ENCODE data around the gene CPT2.
"Not testable (repeated sequence)": the region's sequence is repeated elsewhere in the genome, so short reads cannot be mapped to it uniquely, and the experiment has no call there.

CPT2 gene

DNA sequence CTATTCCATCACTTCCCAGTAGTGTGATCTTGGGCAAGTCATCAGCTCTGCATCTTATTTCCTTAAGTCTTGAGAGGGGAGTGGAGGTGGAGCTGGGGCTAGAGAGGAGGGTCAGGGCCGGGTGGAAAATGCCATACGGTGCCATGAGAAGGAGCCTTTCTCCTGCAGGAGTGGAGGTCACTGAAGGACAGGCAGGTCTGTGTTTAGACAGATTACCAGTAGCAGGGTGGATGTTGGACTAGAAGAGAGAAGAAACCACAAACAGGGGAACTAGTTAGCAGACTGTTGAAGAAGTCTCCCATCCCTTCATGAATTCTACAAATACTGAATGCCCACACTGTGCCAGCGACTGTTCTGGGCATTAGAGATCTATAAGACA lies 13.9 kb upstream of the CPT2 start:
- no peak for DNase-seq

DNA sequence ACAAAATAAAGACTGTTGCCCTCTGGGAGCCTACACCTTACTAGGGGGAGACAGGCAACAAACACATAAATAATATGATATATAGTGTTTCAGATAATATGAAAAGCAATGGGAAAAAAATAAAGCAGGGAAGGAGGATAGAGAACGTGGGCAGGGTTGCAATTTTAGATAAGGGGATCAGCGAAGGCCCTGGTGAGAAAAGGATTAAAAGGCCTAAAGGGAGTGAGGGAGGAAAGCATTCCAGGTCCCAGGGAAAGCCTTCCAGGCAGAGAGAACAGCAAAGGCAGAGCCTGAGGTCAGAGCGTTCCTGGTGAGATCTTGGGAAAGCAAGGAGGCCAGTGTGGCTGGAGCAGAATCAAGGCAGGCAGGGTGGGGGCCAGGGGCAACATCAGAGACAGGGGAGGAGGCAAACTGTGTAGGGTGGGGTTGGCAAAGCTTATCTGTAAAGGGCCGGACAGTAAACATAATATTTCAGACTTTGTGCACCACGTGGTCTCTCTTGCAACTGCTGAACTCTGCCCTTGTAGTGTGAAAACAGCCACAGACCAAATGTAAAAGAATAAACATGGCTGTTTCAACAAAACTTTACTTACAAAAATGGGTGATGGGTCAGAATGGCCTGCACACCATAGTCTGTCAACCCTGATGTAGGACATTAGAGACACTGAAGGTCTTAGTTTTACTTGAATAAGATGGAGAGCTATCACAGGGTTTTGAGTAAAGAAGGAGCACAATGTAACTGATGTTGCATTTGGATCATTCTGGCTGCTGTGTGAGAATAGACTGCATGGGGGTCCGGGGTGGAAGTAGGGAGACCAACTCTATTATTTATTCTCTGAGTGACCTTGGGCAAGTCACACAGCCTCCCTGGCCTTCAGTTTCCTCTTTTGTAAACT lies 13.3 kb upstream of the CPT2 start:
- DNase-seq = no peak

DNA sequence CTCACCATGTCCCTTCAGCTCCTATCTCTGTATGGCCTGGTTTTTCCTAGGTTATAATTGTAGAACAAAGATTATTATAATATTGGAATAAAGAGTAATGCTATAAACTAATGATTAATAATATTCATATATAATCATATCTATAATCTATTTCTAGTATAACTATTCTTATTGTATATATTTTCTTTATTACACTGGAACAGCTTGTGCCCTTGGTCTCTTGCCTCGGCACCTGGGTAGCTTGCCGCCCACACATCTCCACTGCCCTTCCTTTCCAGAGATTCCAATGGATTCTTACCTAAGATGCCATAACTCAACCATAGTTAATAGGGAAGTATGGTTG lies 10.7 kb upstream of the CPT2 start:
- DNase-seq = not testable (repeated sequence)

DNA sequence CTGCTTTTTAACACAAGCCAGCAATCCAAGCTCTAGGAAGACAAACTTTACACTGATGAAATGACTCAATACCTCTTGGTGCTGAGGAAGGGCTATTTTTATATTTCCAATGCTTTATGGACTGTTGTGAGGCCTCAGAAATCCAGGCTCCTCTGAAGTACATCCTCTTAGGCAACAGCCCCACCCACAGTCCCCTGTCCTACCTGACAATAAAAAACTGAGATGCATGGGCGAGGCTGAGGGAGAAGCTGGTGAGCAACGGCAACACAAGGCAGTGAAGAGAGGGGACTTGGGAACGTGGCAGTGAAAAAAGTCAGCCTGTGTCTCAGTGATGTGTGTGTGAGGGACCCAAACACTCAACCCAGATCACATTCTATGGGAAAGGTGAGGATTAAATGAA lies 10.1 kb upstream of the CPT2 start:
- DNase-seq = no peak

DNA sequence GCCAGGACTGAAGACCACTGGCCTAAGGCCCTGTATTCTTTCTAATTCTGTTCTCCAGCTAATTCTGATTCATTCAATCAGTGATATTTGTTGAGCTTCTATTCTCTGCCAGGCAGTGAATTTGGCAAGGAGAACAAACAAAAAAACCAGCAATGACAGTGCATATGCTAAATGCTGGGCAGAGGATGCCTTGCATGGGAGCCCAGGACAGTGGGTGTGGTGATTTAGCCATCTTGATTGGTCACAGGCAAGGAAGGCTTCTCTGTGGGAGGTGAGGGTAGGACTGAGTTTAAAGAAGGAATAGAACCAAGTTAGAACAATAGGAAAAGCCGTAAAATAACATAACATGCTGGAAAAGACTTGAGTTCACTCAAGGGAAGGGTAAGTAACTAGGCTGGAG lies 9.2 kb upstream of the CPT2 start:
- DNase-seq = no peak

DNA sequence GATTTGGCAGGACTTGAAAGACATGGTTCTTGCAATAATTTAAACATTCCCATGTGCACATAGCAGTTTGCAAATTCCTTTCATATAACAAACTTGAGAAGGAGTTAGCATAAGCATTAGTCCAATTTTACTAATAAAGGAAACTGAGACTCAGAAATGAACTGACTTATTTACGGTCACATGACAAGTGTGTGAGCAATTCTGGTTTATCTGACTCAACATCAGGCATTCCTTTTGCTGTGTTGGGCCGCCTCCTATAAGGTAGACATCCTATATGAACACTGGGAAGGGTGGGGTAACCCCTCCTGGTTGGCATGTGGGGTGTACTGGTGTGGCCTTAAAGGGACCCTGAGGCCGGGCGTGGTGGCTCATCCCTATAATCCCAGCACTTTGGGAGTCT lies 8.5 kb upstream of the CPT2 start:
- DNase-seq = no peak

DNA sequence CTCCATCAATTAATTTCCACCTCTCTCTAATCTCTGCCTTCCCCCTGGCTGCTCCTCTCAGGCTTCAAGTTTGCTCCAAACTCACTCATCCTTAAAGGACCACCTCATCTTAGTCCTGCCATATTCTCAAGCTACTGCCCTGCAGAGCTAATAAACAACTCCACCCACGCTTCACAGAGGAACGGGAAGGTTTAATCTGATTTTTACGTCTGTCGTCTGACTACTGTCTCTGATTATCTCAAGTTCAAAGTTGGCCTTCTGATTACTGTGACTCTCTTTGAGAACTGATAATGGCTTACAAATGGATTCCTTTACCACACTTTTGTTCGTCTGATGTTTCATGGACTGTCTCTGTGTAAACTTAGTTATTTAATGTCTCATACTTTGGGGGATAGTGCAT lies 7.6 kb upstream of the CPT2 start:
- DNase-seq = no peak

DNA sequence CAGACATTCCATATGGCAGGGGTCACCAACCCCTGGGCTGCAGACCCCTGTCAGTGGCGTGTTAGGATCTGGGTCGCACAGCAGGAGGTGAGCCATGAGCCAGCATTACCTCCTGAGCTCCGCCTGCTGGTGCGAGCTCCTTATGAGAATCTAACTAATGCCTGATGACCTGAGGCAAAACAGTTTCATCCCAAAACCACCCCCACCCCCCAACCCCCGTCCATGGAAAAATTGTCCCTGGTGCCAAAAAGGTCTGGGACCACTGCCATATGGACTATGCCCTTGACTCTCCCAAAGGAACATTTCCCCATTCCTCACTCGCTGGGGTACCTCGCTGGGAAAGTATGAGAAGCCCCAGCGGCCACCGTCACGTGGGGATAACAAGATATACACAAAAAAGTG lies 6.4 kb upstream of the CPT2 start:
- DNase-seq = no peak

DNA sequence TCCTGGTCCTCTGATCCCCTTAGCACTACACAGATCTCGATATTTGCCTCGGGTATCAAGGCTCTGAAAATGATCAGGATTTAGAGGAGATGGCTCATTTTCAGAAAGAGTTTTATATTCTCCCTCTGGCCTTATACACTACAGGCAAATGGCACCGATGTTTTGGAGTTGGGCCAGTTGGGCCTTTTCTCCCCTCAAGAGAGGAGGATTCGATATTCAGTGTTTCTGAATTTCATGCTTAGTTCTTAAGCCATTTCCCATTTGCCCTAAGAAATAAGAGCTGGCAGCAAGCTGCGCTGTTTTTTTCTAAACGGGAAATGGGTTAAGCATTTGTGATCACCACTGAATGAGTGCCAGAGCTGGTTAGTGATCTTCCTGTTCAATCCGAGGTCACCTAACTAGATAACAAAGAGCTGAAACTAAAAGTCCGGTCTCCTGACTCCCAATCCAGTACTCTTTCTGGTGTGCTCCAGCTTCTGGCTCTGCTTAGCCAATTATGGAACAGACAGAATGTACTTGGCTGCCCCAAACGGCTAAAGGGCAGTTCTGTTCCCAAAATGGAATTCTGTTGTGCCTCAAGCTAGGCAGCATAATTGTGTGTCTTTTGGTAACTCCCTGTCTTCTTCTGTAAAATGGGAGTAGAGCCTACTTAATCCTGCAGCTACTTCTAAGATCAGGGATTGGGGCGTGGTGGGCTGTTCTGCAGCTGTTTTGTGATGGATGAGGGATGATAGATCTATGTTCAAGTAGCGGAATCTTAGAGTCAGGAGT lies 1.2 kb upstream of the CPT2 start:
- no peak for DNase-seq

DNA sequence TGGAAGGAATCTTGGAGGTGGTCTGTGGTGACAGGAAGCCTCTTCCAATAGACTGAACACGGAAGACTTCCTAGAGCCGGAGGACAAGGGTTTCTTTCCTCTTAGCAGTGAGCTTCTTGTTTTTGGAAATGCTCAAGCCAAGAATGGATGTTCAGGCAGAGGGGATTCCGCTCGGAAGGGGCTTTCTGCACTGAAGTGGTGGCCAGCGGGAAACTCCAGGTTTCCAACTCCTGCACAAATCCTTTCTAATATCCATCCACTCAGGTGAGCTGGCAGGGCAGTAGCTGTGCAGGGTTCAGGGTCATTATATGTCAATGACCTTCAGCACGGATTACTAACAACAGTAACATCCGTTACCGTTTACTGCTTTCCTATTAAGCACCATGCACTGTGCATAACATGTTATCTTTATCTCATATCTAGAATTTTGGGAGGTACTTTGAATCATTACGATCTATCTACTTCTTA lies 573 bp upstream of the CPT2 start:
- DNase-seq = no peak

DNA sequence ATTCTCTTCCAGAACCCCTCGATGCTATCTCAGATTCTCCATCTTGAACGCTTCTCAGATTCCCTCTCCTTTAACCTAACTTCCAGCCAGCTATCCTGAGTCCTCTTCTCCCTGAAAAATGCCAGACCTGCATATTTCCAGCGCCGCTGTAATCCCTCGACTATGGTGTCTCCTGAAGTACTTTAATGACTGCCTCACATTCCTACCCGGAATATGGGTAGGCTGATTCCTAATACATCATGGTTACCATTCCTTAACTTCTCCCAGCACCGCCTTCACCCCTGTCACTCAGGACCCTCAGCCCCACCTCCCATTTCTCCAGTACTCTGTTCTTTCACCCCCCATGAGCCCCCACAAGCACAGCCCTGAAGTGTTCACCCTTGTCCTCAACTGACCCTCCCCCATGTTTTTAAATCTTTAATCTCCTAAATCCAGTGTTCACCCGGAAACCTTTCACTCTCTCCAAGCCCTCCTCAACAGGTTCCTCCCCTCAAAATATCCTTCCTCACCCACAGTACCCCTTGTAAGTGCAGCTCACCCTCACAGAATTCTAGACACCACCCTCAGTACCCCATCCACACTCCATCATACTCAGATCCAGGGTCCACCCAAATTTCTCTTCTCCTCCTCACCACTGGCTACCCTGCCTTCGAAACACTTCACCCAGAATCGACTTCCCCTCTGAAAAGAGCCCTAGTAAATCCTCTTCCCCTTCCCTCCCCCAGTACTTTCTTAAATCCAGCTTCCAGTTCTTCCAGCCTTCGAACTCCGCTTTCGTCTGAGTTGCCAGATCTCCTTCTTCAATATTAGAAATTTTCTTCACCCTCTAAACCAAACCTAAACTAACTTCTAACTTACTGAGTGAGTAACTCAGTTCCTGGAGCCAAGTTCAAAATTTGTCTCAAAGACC lies 922 bp downstream of the CPT2 start:
- DNase-seq = no peak

DNA sequence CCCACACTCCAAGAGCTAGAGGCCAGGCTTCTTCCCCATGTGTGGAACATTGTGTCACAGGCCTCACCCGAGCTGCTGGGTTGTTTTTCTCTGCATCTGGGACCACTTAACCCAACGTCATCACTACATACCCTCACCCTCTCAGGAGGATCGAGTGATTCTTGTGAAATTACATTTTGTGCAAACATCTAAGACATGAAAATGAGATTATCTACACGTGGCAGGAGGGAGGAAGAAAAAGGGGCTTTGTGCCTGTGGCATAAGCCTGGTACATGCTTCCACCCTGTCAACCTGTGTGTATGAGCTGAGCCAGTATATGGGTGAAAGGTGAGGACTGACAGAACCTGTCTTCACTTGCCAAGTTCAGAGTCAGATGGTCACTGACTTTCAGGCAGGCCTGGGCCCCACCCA lies 1.6 kb downstream of the CPT2 start:
- no peak for DNase-seq

DNA sequence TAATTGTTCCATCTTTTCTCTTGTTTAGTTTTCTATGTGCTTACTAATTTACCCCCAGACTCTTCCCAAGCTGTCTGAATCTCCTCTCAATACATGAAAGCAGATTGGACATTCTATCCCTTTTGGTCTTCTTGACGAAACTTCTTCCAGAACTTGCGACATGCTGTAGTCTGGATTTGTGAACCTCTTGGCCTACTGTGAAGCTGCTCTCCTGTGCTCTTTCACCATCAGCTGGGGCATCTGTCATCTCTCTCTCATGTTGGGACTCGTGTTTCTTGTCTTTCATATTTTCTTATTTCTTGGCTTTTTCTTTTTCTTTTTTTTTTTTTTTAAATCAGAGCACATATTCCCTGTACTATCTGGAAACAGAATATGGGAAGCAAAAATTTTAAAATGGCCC lies 6.8 kb downstream of the CPT2 start:
- no peak for DNase-seq

DNA sequence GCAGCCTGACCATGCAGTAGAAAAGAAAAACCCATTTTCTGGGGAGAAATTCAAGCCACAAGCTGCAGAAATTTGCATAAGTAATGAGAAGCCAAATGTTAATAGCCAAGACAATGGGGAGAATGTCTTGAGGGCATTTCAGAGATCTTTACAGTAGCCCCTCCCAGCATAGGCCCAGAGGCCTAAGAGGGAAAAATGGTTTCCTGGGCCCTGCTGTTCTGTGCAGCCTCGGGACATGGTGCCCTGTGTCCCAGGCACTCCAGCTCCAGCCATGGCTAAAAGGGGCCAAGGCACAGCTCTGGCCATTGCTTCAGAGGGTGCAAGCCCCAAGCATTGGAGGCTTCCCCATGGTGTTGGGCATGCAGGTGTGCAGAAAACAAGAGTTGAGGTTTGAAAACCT lies 8.9 kb downstream of the CPT2 start:
- DNase-seq = not testable (repeated sequence)

DNA sequence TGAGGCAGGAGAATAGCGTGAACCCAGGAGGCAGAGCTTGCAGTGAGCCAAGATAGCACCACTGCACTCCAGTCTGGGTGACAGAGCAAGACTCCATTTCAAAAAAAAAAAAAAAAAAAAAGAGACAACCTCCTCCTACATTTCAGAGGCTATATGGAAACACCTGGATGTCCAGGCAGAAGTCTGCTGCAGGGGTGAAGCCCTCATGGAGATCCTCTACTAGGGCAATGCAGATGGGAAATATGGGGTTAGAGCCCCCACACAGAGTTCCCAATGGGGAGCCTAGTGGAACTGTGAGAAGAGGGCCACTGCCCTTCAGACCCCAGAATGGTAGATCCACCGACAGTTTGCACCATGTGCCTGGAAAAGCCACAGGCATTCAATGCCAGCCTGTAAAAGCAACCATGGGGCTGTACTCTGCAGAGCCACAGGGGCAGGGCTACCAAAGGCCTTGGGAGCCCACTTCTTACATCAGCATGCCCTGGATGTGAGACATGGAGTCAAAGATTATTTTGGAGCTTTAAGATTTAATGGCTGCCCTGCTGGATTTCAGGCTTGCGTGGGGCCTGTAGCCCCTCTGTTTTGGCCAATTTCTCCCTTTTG lies 9.6 kb downstream of the CPT2 start:
- DNase-seq = not testable (repeated sequence)

DNA sequence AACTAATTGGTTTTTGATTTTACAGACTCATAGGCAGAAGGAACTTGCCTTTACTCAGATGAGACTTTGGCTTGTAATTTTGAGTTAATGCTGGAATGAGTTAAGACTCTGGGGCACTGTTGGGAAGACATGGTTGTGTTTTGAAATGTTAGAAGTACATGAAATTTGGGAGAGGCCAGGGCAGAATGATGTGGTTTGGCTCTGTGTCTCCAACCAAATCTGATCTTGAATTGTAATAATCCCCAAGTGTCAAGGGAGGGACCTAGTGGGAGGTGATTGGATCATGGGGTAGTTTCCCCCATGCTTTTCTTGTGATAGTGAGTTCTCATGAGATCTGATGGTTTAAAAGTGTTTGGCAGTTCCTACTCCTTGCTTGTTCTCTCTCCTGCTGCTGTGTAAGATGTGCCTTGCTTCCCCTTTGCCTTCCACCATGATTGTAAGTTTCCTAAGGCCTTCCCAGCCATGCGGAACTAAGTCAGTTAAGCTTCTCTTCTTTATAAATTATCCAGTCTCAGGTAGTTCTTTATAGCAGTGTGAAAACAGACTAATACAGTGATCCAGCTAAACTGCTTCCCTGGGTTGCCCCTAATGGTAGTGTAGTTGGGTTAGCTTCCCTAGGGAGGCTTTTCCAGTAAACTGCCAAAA lies 10.2 kb downstream of the CPT2 start:
- no peak for DNase-seq

DNA sequence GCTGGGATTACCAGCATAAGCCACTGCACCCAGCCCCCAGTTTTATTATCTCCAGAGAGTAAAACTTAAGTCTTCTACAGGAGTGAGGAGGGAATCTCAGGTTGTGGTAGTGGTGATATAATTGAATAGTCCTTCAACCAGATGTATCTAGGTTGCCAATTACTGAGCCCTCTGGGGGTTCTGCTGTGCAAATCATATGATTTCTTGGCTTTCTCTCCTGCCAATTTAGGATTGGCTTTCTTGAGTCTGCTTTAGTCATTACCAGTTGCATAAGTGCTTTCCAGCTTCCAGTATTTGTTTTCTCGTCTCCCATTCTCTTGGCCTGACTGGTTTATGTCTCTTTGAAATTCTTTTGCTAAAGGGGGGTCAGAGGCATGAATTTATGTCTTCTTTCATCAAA lies 11.1 kb downstream of the CPT2 start:
- no peak for DNase-seq

DNA sequence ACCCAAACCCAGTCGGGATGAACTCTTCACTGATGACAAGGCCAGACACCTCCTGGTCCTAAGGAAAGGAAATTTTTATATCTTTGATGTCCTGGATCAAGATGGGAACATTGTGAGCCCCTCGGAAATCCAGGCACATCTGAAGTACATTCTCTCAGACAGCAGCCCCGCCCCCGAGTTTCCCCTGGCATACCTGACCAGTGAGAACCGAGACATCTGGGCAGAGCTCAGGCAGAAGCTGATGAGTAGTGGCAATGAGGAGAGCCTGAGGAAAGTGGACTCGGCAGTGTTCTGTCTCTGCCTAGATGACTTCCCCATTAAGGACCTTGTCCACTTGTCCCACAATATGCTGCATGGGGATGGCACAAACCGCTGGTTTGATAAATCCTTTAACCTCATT lies 13.7 kb downstream of the CPT2 start:
- DNase-seq = no peak

DNA sequence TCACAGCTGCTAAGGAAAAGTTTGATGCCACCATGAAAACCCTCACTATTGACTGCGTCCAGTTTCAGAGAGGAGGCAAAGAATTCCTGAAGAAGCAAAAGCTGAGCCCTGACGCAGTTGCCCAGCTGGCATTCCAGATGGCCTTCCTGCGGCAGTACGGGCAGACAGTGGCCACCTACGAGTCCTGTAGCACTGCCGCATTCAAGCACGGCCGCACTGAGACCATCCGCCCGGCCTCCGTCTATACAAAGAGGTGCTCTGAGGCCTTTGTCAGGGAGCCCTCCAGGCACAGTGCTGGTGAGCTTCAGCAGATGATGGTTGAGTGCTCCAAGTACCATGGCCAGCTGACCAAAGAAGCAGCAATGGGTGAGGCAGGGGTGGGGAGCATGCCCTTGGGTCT lies 14.3 kb downstream of the CPT2 start:
- DNase-seq = no peak

DNA sequence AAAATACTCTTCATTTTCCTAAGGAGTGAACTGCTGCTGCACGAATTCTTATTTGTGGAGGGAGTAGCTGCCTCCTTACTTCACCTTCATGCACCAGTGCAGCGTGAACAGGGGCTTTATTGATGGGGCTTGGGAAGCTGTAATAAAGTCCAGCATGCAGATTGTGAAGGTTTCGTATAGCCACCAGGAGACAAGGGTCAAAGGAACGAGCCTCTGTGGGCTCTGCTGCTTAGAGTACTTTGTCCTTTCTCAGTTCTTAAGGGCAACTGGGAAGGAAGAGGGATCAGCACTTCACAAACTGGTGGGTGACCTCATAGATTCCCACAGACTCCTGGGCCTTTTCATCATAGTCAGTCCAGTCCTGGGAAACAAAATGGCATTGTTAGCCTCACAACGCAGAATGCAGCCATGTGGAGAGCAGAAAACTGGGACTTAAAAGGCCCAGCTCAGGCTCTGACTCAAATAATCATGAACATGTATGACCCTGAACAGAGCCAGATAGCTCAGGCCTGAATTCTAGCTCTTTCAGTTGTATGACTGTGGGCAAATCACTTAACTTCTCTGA lies 17.8 kb downstream of the CPT2 start:
- DNase-seq = no peak

DNA sequence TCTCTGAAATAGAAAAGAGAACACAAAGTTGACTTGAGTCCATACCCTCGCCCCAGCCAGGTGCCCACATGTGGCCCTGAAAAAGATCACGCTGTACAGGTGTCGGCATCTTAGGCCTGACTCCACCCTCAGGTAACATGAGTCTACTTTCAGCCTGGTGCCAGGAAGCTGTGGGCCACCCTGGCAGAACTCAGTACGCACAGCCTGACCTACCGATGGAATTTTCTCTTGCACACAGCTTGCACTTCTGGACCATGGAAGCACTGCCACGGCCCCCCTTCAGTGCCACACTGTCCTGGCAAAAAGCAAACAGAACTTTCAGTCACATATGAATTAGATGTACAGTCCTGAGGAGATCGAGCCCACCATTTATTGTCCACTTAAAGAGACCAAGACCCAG lies 21.6 kb downstream of the CPT2 start:
- DNase-seq = no peak

DNA sequence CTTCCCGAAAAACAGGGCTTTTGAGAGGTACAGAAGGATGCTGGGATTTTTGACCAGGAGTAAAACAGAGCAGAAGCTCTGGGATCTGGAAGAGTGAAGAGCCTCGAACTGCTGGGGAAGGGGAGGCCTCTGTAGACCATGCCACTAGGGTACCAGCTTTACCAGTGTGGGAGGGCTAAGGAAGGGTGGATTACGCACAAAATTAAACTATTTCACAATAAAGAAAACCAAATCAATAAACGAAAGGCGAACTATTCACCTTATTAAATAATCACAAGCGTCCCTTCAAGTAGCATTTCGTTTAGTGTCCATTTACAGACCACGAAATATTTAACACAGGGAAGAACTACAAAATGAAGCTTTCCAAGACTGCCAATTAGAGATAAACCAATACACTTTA lies 23.1 kb downstream of the CPT2 start:
- DNase-seq = no peak
